ENCODE measurements around the gene ACTG1. TPM values are rescaled to one million over a fixed set of nuclear protein-coding genes. Genes with fewer than 3 reads are reported as not detected.

The ACTG1 gene
- total RNA-seq, 2 experiments from 2014 or later, result 1,296 to 1,318 TPM

DNA sequence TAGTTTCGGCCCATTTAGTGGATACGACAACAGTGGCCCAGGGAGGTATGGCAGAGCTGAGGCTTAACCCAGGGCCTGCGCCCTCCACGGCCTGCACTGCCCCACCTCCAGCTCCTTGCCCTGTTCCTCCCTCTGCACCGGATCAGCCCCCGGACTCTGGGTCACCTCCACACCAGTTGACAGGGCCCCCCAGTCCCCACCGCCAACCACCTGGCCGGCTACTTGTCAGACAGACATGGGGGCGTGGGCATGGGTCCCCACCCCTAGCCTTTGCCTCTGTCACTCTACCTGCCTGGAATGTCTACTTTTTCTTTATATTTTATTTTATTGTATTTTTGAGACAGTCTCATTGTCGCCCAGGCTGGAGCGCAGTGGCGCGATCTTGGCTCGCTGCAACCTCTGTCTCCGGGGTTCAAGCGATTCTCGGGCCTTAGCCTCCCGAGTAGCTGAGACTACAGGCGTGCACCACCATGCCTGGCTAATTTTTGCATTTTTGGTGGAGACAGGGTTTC, 3.0 kb upstream of the ACTG1 start:
- H3K36me3 Mint-ChIP-seq (ENCODE audit: low read depth), result peaks cover 22% of the 10 kb centered on the region
- DNase-seq (no peak), ATAC-seq (ENCODE audit: poor library complexity) (no peak)
- intact Hi-C loops (cut with DNase I, micrococcal nuclease), result loop anchor here in 1 of 2 experiments (10.0 kb wide), 4 partner anchors 221 to 1251 kb away; partner anchors contain the start of genes P4HB, RNF213 and SLC38A10
- H3K27me3 Mint-ChIP-seq, result no peaks in the 10 kb centered on the region
- CTCF ChIA-PET, result interaction anchor here (1.5 kb wide), 1 partner anchor 86 kb away, joined by 3 read pairs; no protein-coding TSS in a partner anchor
- Histone ChIP-seq H3K4me3 (ENCODE audit: low read length) (peak overlapping the region; percentile 72), H3K27me3 (ENCODE audit: control insufficient read depth in 1 of 2, insufficient read depth in 2 of 2, low read length in 2 of 2) (no peaks in the 10 kb centered on the region), H3K27ac (ENCODE audit: low read depth in 1 of 2, low read length in 2 of 2) (peak overlapping the region; percentile 72 to 78), H3K36me3 (ENCODE audit: insufficient read depth, low read length) (peaks cover 16% of the 10 kb centered on the region), H3K9me3 (ENCODE audit: control insufficient read depth in 1 of 2, insufficient read depth in 1 of 2, low read length in 2 of 2) (peaks cover 0 to 4% of the 10 kb centered on the region in 2 experiments), H3K4me1 (ENCODE audit: insufficient read depth, low read length) (peaks cover 68% of the 10 kb centered on the region)
- peak overlapping the region; percentile 95 for H3K4me3 Mint-ChIP-seq
- no peak for TF ChIP-seq CTCF (IDR thresholded peaks at IDR 0.05)
- peak overlapping the region; percentile 88 for H3K27ac Mint-ChIP-seq
- POLR2A ChIA-PET, result interaction anchor here (0.8 to 9.3 kb wide), 7 partner anchors 9 to 1061 kb away, joined by 3 to 93 read pairs (median 3); partner anchors contain the start of genes BAHCC1, CEP131, FAAP100 and P4HB
- peaks cover 37% of the 10 kb centered on the region for H3K4me1 Mint-ChIP-seq (ENCODE audit: low read depth)
- no peaks in the 10 kb centered on the region for H3K9me3 Mint-ChIP-seq

DNA sequence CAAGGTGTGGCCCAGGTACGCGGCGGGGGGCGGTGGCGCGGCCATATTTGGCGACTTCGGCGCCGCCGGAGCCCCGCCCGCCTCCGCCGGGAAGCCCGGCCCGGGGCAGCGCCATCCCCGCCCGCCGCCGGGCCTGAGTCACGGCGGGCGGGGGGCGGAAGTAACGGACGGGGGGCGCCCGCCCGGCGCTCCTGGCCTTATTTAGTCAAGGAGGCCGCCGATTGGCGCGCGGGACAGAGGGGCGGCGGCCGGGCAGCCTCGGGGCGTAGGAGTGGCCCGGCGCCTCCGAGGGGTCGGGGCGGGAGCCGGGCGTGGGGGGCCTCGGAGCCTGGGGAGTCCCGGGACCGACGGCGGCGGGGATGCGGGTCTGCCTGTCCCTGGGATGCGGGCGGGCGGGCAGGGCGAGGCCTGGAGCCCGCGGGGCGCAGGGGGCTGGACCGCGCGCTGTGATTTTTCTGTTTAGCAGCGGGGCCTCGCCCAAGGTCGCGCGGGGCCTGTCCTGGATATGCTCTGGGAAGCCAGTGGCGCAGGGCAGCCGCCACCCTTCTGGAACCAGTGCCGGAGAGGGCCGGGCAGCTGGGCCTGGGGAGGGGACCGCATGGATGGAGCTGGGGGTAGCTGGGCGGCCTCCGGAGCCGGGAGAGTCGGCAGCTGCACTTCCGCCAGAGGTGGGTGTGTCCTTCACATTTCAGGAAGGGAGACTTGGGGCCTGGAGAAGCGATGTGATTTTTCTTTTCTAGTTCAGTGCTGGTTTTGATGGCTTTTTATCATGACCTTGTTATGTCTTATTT, 2.3 kb upstream of the ACTG1 start:
- H3K27ac ChIP-seq (ENCODE audit: low read depth in 1 of 2, low read length in 2 of 2), result peak overlapping the region; percentile 72 to 78
- H3K27me3 Mint-ChIP-seq, result no peaks in the 10 kb centered on the region
- H3K36me3 Mint-ChIP-seq (ENCODE audit: low read depth), result peaks cover 28% of the 10 kb centered on the region
- ATAC-seq (ENCODE audit: poor library complexity), result peak; percentile 11
- H3K27ac Mint-ChIP-seq, result peak overlapping the region; percentile 88
- peak overlapping the region; percentile 72 for H3K4me3 ChIP-seq (ENCODE audit: low read length)
- no peaks in the 10 kb centered on the region for H3K27me3 ChIP-seq (ENCODE audit: control insufficient read depth in 1 of 2, insufficient read depth in 2 of 2, low read length in 2 of 2)
- peaks cover 71% of the 10 kb centered on the region for H3K4me1 ChIP-seq (ENCODE audit: insufficient read depth, low read length)
- POLR2A ChIA-PET, result interaction anchor here (0.8 to 9.3 kb wide), 7 partner anchors 8 to 1060 kb away, joined by 3 to 93 read pairs (median 3); partner anchors contain the start of genes BAHCC1, CEP131, FAAP100 and P4HB
- peaks cover 44% of the 10 kb centered on the region for H3K4me1 Mint-ChIP-seq (ENCODE audit: low read depth)
- peak in 12 of 14 experiments; percentile 43 to 86 (median 68) for DNase-seq
- H3K9me3 Mint-ChIP-seq, result no peaks in the 10 kb centered on the region
- peaks cover 0 to 4% of the 10 kb centered on the region in 2 experiments for H3K9me3 ChIP-seq (ENCODE audit: control insufficient read depth in 1 of 2, insufficient read depth in 1 of 2, low read length in 2 of 2)
- intact Hi-C loops (cut with DNase I, micrococcal nuclease), result loop anchor here in 1 of 2 experiments (10.0 kb wide), 4 partner anchors 220 to 1250 kb away; partner anchors contain the start of genes P4HB, RNF213 and SLC38A10
- H3K36me3 ChIP-seq (ENCODE audit: insufficient read depth, low read length), result peaks cover 23% of the 10 kb centered on the region
- CTCF ChIA-PET, result interaction anchor here (1.5 kb wide), 1 partner anchor 87 kb away, joined by 3 read pairs; no protein-coding TSS in a partner anchor
- peak overlapping the region; percentile 95 for H3K4me3 Mint-ChIP-seq
- TF ChIP-seq CTCF (IDR thresholded peaks at IDR 0.05), result no peak

GRCh38 chr17:81514489-81514738, 1.8 kb upstream of the ACTG1 start:
- Histone ChIP-seq H3K27me3 (ENCODE audit: control insufficient read depth in 1 of 2, insufficient read depth in 2 of 2, low read length in 2 of 2) (no peaks in the 10 kb centered on the region), H3K9me3 (ENCODE audit: control insufficient read depth in 1 of 2, insufficient read depth in 1 of 2, low read length in 2 of 2) (peaks cover 0 to 4% of the 10 kb centered on the region in 2 experiments), H3K4me3 (ENCODE audit: low read length) (peak overlapping the region; percentile 87), H3K4me1 (ENCODE audit: insufficient read depth, low read length) (peaks cover 71% of the 10 kb centered on the region), H3K27ac (ENCODE audit: low read depth in 1 of 2, low read length in 2 of 2) (peak overlapping the region; percentile 72 to 87), H3K36me3 (ENCODE audit: insufficient read depth, low read length) (peaks cover 28% of the 10 kb centered on the region)
- Mint-ChIP-seq H3K27me3 (no peaks in the 10 kb centered on the region), H3K27ac (peak overlapping the region; percentile 90), H3K4me3 (peak overlapping the region; percentile 83), H3K4me1 (ENCODE audit: low read depth) (peaks cover 49% of the 10 kb centered on the region), H3K9me3 (no peaks in the 10 kb centered on the region), H3K36me3 (ENCODE audit: low read depth) (peaks cover 33% of the 10 kb centered on the region)
- ChIA-PET POLR2A (interaction anchor here (1.1 to 9.3 kb wide), 4 partner anchors 30 to 346 kb away, joined by 3 to 93 read pairs (median 15); partner anchors contain the start of genes FAAP100, P4HB and SLC38A10), CTCF (interaction anchor here (1.9 kb wide), 1 partner anchor 30 kb away, joined by 10 read pairs; no protein-coding TSS in a partner anchor)
- intact Hi-C loops (cut with DNase I, micrococcal nuclease), result loop anchor here in 1 of 2 experiments (10.0 kb wide), 4 partner anchors 220 to 1250 kb away; partner anchors contain the start of genes P4HB, RNF213 and SLC38A10
- DNase-seq (no peak), ATAC-seq (ENCODE audit: poor library complexity) (no peak)
- no peak for TF ChIP-seq CTCF (IDR thresholded peaks at IDR 0.05)

Measured in CD4-positive, alpha-beta T cell (primary cell).